NB4 (cell line): Measurements from ENCODE around the gene XNDC1N.

Experiments
- DNase-seq: peaks from one replicate; pipeline ENCODE4 v3.0.0; 2010; ENCODE audit warnings: low read depth
- H3K4me3 ChIP-seq: one replicate; pipeline ENCODE4 v1.5.1; 2011; ENCODE audit warnings: mild to moderate bottlenecking, low read depth, low read length, moderate library complexity
- MYC ChIP-seq: IDR thresholded peaks from 2 replicates; pipeline ENCODE4 v1.6.1; 2011; ENCODE audit warnings: low read depth, low read length
- POLR2A ChIP-seq: IDR thresholded peaks from 2 replicates; pipeline ENCODE4 v1.6.1; 2011; ENCODE audit warnings: mild to moderate bottlenecking; ENCODE audit not compliant: insufficient read length; ENCODE audit errors: extremely low read depth
- TF ChIP-seq, protein P1 (sequence below): IDR thresholded peaks from 2 replicates; pipeline ENCODE4 v1.6.1; 2011; ENCODE audit warnings: low read depth, low read length
- TF ChIP-seq, protein P2 (sequence below): IDR thresholded peaks from one replicate; pipeline ENCODE4 v1.5.1; 2012; ENCODE audit warnings: low read depth, low read length

Gene XNDC1N

DNA sequence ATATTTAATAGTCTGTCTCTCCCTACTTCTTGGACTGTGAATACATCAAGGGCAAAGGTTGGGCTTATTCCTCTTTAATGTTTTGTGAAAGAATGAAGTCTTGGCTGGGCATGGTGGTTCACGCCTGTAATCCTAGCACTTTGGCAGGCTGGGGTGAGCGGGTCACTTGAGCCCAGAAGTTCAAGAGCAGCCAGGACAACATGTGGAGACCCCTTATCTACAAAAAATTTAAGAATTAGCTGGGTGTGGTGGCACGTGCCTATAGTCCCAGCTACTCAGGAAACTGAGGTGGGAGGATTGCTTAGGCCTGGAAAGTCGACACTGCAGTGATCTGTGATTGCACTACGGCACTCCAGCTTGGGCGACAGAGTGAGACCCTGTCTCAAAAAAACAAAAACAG lies 20.6 kb upstream of the XNDC1N start:
- TF ChIP-seq, protein P1, sequence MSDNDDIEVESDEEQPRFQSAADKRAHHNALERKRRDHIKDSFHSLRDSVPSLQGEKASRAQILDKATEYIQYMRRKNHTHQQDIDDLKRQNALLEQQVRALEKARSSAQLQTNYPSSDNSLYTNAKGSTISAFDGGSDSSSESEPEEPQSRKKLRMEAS: no peak
- no peak for TF ChIP-seq POLR2A
- TF ChIP-seq, protein P2, sequence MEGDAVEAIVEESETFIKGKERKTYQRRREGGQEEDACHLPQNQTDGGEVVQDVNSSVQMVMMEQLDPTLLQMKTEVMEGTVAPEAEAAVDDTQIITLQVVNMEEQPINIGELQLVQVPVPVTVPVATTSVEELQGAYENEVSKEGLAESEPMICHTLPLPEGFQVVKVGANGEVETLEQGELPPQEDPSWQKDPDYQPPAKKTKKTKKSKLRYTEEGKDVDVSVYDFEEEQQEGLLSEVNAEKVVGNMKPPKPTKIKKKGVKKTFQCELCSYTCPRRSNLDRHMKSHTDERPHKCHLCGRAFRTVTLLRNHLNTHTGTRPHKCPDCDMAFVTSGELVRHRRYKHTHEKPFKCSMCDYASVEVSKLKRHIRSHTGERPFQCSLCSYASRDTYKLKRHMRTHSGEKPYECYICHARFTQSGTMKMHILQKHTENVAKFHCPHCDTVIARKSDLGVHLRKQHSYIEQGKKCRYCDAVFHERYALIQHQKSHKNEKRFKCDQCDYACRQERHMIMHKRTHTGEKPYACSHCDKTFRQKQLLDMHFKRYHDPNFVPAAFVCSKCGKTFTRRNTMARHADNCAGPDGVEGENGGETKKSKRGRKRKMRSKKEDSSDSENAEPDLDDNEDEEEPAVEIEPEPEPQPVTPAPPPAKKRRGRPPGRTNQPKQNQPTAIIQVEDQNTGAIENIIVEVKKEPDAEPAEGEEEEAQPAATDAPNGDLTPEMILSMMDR: no peak
- no peak for TF ChIP-seq MYC
- DNase-seq: no peak
- H3K4me3 ChIP-seq: no peak overlapping the region

DNA sequence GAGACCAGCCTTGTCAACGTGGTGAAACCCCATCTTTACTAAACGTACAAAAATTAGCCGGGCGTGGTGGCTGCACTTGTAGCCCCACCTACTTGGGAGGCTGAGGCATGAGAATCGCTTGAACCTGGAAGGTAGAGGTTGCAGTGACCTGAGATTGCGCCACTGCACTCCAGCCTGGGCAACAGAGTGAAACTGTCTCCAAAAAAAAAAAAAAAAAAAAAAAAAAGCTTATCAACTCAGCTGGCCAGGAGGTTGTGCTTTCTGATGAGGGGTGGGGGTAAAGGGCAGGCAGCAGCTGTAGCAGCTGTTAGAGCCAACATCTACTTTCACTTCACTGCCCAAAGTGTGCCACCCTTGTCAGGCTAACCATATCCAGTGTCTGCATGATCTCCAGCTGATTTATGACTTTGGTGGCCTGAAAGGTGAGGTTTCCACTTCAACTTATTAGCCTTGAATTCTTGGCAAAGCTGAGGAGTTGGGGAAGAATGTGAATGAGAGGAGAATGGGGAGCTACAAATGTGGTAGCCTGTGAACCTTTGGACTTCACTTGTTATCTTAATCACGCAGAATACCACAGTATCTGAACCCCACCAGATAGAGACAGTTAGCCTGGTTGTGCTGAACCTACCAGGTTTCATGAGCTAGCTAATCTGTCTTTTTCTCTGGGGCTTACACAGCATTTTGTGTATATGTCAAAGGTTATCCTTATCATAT lies 20.1 kb upstream of the XNDC1N start:
- no peak for TF ChIP-seq POLR2A
- no peak for TF ChIP-seq MYC
- TF ChIP-seq, protein P2: no peak
- TF ChIP-seq, protein P1: no peak
- DNase-seq: no peak
- no peak overlapping the region for H3K4me3 ChIP-seq

DNA sequence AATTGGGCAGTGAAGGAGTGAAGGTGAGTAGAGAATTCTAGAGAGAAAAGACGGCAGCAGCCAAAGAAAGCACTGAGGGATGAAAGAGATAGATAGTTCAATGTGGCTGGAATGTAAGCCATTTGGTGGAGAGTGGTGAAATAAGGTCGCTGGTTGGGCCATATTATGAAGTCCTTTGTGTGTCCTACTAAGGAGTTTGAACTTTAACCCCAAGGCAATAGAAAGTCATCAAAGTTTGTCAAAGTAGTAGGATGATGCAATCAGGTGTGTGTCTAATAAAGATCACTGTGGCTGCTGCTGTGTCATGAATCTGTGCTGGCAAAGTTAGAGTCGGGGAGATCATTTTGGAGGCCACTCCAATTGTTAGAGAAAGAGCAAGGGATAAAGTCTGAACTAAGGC lies 19.1 kb upstream of the XNDC1N start:
- DNase-seq: no peak
- TF ChIP-seq POLR2A: no peak
- no peak for TF ChIP-seq MYC
- TF ChIP-seq, protein P1: no peak
- TF ChIP-seq, protein P2: no peak
- no peak overlapping the region for H3K4me3 ChIP-seq

DNA sequence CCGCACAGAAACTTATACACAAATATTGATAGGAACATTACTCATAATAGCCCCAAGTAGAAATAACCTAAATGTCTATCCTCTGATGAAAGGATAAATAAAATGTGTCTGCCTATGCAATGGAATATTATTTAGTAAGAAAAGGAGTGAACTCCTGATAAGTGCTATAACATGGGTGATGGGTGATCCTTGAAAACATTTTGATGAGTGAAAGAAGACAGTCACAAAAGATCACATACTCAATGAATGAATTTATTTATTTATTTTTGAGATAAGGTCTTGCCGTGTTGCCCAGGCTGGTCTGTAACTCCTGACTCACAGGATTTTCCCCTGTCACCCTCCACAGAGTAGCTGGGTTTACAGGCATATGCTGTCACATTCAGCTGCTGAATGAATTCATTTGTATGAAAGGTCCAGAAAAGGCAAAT lies 17.8 kb upstream of the XNDC1N start:
- TF ChIP-seq, protein P2: no peak
- TF ChIP-seq, protein P1: no peak
- TF ChIP-seq MYC: no peak
- TF ChIP-seq POLR2A: no peak
- DNase-seq: no peak
- H3K4me3 ChIP-seq: no peak overlapping the region

DNA sequence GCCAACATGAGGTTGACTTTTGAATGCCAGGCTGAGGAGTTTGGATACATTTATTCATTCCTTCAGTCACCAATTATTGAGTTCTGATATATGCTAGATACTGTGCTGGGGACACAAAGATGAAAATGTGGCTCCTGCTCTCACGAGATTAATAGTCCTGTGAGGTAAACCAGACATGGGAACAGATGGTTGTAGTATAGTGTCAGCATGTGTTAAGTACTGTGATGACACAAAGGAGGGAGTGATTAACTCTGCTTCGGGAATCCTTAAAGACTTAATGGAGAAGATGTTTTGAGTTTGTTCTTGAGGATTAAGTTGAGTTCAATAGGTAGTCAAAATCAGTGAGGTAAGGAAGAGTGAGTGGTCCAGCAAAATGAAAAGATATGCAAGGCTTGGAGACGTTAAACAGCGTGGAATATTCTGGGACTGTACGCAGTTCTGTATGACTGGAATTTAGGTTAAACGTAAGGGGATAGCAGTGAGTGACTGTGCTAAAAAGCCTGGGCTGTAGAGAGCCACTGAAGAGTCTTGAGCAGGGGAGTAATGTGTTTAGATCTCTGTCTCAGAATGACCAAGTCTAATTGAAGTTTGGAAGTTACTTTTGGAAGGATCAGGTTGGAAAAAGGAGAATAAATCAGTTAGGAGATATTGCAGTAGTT lies 12.3 kb upstream of the XNDC1N start:
- H3K4me3 ChIP-seq: no peak overlapping the region
- no peak for DNase-seq
- TF ChIP-seq MYC (no peak), POLR2A (no peak)
- TF ChIP-seq, protein P2: no peak
- TF ChIP-seq, protein P1: no peak
